NCI-H1105 treated with DMSO at 0.1 percent for 48 hours (cell line): ENCODE results near the gene PTPRD.

ENCODE experiments used
- DNase-seq: peaks from one replicate; lab custom pipeline; 2025; lab: John Stamatoyannopoulos, UW

PTPRD gene

GRCh38 chr9:8266861-8267260, 2345.9 kb downstream of the PTPRD start:
- DNase-seq, result no peak

GRCh38 chr9:8265281-8265680, 2347.5 kb downstream of the PTPRD start:
- DNase-seq, result no peak
